Measurements from ENCODE around the gene MINDY2.

GRCh38 chr15:58749532-58750337 lies 21.4 kb upstream of the MINDY2 start, which contains the start of gene ADAM10:
- no peak for TF ChIP-seq CTCF (IDR thresholded peaks at IDR 0.05; ENCODE audit: borderline replicate concordance, extremely low read depth, low read length, poor library complexity, severe bottlenecking)
- TF ChIP-seq EZH2 (IDR thresholded peaks at IDR 0.05; ENCODE audit: borderline replicate concordance, low read depth, low read length, severe bottlenecking) = no peak
